COR-L47 (cell line): ENCODE measurements around the gene TFPT.

ENCODE experiments used
- DNase-seq: peaks from one replicate; lab custom pipeline; 2025; lab: John Stamatoyannopoulos, UW

The TFPT gene

GRCh38 chr19:54115109-54116063, at the start of gene TFPT, which contains the start of gene PRPF31:
Gene TFPT, minus strand, starts transcription at chr19:54115657. Its CDS starts 388 bp downstream, at chr19:54115269.
Gene PRPF31, plus strand, starts transcription at chr19:54115754. Its CDS starts 2,525 bp downstream, at chr19:54118279.
- DNase-seq = peak; percentile 94

- DNase-seq = no peak
Measured at GRCh38 chr19:54165222-54165621, 49.8 kb upstream of the TFPT start.

- no peak for DNase-seq
Measured at GRCh38 chr19:54164369-54165068, 49.1 kb upstream of the TFPT start.

DNA sequence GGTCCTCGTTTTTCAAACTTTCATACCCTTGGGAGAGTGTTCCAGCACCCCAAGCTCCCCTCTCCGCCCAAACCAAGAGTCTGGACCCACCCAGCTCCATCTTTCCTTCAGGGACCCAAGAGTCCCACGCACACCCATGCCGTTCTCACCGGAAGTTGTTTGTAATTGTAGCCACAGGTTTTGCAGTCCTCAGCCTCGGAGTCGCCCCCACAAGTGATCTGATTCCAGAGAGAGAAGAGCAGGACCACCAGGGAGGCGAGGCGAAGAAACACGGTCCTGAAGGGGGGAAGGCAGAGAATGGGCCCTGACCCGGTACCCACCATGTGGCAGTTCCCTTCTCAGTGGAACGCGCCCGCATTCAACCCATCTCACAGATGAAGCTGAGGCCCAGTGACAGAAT, 47.4 kb upstream of the TFPT start:
- DNase-seq = no peak

GRCh38 chr19:54162241-54162805, 46.9 kb upstream of the TFPT start:
- no peak for DNase-seq

- no peak for DNase-seq
Measured at GRCh38 chr19:54160854-54161253, 45.4 kb upstream of the TFPT start.

GRCh38 chr19:54160182-54160811, 44.8 kb upstream of the TFPT start:
- peak; percentile 13 for DNase-seq

DNA sequence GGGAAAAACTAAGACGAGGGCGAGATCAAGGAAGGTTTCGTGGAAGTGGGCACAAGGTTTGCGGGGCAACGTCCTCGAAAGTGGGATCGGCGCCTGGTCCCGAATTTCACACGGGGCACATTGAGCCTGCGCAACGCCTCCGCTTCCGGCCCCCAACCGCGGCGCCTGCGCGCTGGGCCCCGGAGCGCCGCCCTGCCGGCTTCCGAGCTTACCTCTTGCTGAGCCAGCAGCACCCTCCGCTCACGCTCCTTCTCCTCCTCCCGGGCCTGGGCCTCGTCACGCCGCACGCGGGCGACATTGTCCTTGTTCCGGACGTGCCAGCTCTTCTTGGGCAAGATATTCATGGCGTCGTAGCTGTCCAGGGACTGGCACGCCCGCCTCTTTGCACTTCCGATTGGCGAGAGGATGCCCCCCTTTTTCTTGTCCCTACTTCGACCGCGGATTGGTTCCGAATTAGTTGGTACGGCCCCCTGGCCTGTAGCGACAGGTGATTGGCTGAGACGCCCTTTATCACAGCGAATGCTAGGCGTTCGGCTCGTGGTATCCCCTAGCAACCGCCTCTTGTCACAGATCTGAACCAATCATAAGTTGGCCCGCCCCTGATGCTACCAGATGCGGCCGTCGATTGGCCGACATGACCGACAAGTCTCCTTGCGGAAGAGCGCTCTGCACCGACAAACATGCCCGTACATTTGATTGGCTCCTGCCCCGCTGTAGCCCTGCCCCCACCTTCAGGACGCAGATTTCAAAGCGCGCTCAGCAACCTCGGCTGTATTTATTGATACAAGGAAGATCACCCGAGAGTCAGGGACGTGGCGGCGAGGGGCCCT, 44.1 kb upstream of the TFPT start, which contains the start of gene LENG1:
Gene LENG1, minus strand, starts transcription at position 370 of the 830 bp plus-strand sequence. Its CDS starts 26 bp downstream, at position 344.
- DNase-seq = peak; percentile 100

DNA sequence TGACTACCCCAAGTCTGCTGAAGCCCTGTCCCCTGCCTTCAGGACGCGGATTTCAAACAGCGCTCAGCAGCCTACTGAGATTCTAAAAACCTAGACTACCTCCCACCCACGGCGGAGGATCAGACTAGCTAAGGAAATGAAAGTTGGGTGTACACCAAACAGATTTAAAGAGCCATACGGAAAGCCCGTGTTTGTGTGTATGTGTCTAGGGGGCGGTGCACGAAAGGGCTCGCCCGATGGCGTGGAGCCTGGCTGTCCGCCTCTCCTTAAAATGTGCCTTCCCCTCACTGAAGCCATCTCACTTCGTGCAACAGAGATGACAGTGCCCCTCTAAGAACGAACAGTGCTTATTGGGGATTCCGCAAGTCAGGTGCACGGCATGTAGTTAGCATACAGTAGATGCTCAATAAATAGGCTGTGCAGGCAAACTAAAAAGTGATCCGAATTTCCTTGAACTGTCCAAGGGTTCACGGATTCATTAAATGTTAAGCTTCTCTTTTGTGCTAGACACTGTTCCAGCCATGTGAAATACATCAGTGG, 43.4 kb upstream of the TFPT start:
- no peak for DNase-seq

GRCh38 chr19:54156953-54157352, 41.5 kb upstream of the TFPT start:
- no peak for DNase-seq

- DNase-seq = no peak
Measured at GRCh38 chr19:54156490-54156889, 41.0 kb upstream of the TFPT start.

DNA sequence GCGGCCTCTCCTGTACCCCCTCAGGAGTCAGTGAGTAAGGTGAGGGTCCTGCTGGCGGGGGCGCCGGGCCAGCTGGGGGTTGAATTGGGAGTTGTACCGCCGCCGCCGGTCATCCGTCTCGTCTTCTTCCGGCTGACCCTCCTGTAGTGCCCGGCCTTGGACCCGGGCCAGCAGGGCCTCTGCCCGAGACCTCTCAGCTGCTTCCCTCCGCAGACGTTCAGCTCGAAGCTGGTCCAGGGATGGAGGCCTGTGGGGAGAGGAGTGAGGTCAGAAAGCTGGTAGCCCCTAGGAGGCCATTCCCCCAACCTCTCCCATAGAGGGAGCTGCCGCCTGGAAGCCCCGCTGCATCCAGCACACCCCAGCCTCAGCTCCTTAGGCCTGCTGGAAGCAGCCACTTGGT, 40.2 kb upstream of the TFPT start:
- no peak for DNase-seq

DNA sequence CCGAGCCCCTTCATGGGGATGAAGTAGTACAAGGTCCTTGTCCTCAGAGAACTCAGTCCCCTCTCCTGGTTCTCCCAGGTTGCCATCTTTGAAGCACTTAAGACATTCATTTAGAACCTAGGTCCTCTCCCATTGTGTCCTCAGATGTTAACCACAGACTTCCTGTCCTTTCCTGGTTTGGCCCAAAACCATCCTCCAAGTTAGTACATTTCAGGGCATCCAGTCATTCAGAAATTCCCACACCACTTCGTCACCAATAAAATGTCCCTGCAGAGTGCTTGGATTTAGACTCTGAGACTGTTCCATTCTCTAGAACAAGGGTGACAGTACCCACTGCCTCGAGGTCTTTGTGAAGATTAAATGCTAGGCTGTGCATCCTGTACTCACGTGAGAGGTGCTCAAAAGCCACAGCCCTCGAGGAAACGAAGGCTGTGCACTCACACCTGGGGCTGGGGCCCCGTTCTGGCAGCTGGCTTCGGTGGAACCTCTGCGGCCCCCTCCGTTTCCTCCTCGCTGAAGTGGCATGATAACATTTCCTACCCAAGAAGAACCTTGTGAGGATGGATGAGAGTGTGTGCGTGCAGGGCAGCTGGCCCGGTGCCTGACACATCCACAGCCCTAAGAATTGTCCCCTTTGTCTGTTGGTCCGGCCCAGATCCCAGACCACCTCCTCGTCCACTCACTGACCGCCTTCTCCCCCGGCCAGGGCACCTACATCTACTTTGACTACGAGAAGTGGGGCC, 39.3 kb upstream of the TFPT start:
- no peak for DNase-seq

- no peak for DNase-seq
Measured at GRCh38 chr19:54153731-54154326, 38.4 kb upstream of the TFPT start.

GRCh38 chr19:54152878-54153524, 37.5 kb upstream of the TFPT start:
- no peak for DNase-seq

- DNase-seq = no peak
Measured at GRCh38 chr19:54152267-54152666, 36.8 kb upstream of the TFPT start.

GRCh38 chr19:54151362-54152035, 36.0 kb upstream of the TFPT start:
- DNase-seq = no peak

DNA sequence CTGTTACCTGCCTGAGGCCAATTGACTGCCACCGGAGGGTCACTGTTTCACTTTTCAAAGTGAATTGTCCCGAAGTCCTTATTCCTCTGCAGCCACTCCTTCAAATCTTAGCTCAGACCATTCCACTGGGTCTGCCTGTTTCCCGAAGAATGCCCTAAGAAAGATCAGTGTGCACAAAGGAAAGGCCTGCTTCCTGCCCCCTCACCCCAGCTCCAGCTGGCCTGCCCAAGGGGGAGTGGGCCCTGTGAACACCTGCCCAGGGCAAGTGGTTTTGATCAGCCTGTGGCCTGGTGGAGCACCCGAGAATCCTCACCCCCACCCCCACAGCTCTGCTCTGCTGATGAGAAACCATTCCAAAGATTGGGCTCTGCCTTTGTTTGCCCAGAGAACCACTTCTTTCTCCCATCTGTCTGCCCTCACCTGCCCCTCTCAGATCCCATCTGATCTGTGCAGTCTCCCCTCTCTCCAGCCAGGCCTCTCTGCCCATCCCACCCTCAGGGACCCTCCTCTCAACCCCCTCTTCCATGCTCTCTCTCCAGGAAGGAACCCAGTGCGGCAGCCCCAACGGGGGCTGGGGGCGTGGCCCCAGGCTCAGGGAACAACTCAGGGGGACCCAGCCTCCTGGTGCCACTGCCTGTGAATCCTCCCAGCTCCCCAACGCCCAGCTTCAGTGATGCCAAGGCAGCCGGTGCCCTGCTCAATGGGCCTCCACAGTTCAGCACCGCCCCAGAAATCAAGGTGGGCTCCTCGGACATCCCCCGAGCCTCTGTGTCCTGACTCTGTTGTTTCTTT, 33.8 kb upstream of the TFPT start:
- DNase-seq = no peak
